Measurements from ENCODE around the gene RAD51B.

RAD51B gene

GRCh38 chr14:68141281-68142088 is 321.9 kb downstream of the RAD51B start:
- TF ChIP-seq CTCF (IDR thresholded peaks at IDR 0.05; ENCODE audit: low read length, missing control alignments): no peak
- no peak overlapping the region for H3K4me3 ChIP-seq (replicated peaks; ENCODE audit: low read depth, low read length)
- DNase-seq (ENCODE audit: low read depth): peak; percentile 73

GRCh38 chr14:68143341-68143841 is 323.8 kb downstream of the RAD51B start:
- no peak for TF ChIP-seq CTCF (IDR thresholded peaks at IDR 0.05; ENCODE audit: low read length, missing control alignments)
- H3K4me3 ChIP-seq (replicated peaks; ENCODE audit: low read depth, low read length): no peak overlapping the region
- peak; percentile 98 for DNase-seq (ENCODE audit: low read depth)

- DNase-seq (ENCODE audit: low read depth): peak; percentile 93
Measured at GRCh38 chr14:68144051-68144681, 324.6 kb downstream of the RAD51B start.

GRCh38 chr14:68145036-68145435 is 325.5 kb downstream of the RAD51B start:
- no peak overlapping the region for H3K4me3 ChIP-seq (replicated peaks; ENCODE audit: low read depth, low read length)
- no peak for TF ChIP-seq CTCF (IDR thresholded peaks at IDR 0.05; ENCODE audit: low read length, missing control alignments)
- no peak for DNase-seq (ENCODE audit: low read depth)

More at GRCh38 chr14:68144051-68144681, 324.6 kb downstream of the RAD51B start:
- TF ChIP-seq CTCF (IDR thresholded peaks at IDR 0.05; ENCODE audit: low read length, missing control alignments): no peak
- H3K4me3 ChIP-seq (replicated peaks; ENCODE audit: low read depth, low read length): no peak overlapping the region

- TF ChIP-seq CTCF (IDR thresholded peaks at IDR 0.05; ENCODE audit: low read length, missing control alignments): no peak
- no peak overlapping the region for H3K4me3 ChIP-seq (replicated peaks; ENCODE audit: low read depth, low read length)
- peak; percentile 50 for DNase-seq (ENCODE audit: low read depth)
Measured at GRCh38 chr14:68145539-68145938, 326.0 kb downstream of the RAD51B start.

GRCh38 chr14:68146818-68147217 is 327.2 kb downstream of the RAD51B start:
- peak; percentile 96 for DNase-seq (ENCODE audit: low read depth)
- no peak for TF ChIP-seq CTCF (IDR thresholded peaks at IDR 0.05; ENCODE audit: low read length, missing control alignments)
- no peak overlapping the region for H3K4me3 ChIP-seq (replicated peaks; ENCODE audit: low read depth, low read length)
